ENCODE data around the gene PLXDC2.

PLXDC2 gene

DNA sequence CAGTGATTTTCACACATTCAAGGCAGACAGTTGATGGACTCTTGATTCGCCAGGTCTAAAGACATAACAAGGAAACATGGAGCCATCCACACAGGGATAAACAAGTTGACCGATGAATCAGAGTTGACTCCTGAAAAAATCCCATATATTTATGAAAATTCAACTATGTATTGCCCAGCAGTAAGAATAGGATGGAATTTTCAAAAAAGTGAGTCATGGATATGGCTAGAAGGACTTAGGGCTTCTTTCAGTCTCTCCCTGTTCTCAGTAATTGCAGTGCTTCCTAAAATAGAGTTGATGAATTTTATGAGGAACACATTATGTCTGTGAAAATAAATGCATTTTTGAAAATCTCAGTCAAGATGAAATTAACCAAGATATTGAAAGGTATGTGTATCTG lies 301.2 kb downstream of the PLXDC2 start:
- Mint-ChIP-seq H3K9me3 (peaks cover 10% of the 10 kb centered on the region), H3K36me3 (ENCODE audit: low read depth) (peaks cover 27% of the 10 kb centered on the region), H3K4me1 (no peaks in the 10 kb centered on the region), H3K27me3 (ENCODE audit: low read depth, poor library complexity) (peaks cover 17% of the 10 kb centered on the region), H3K4me3 (no peak overlapping the region), H3K27ac (no peak overlapping the region)
- no peak for DNase-seq
- TF ChIP-seq, protein P1, sequence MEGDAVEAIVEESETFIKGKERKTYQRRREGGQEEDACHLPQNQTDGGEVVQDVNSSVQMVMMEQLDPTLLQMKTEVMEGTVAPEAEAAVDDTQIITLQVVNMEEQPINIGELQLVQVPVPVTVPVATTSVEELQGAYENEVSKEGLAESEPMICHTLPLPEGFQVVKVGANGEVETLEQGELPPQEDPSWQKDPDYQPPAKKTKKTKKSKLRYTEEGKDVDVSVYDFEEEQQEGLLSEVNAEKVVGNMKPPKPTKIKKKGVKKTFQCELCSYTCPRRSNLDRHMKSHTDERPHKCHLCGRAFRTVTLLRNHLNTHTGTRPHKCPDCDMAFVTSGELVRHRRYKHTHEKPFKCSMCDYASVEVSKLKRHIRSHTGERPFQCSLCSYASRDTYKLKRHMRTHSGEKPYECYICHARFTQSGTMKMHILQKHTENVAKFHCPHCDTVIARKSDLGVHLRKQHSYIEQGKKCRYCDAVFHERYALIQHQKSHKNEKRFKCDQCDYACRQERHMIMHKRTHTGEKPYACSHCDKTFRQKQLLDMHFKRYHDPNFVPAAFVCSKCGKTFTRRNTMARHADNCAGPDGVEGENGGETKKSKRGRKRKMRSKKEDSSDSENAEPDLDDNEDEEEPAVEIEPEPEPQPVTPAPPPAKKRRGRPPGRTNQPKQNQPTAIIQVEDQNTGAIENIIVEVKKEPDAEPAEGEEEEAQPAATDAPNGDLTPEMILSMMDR (IDR thresholded peaks at IDR 0.05), result no peak

DNA sequence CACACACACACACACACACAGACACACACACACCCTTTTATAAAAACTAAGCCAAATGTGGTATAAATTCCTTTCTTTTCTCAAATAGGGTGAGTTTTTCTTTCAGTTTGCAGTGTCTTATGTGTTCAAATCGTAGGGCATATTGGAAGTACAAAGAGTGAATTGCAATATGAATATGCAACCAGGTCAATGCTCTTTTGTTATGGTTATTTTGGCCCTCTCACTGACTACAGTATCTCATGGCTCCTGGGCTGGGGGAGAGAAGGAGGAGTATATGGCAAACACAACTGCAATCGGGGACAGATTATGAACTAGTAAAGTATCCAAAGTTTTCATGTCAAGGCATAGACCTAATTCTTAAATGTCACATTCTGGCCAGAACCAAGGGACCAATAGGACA lies 301.9 kb downstream of the PLXDC2 start:
- TF ChIP-seq, protein P1 (IDR thresholded peaks at IDR 0.05), result no peak
- no peak for DNase-seq
- no peak overlapping the region for H3K4me3 Mint-ChIP-seq
- H3K4me1 Mint-ChIP-seq, result no peaks in the 10 kb centered on the region
- H3K36me3 Mint-ChIP-seq (ENCODE audit: low read depth), result peaks cover 30% of the 10 kb centered on the region
- H3K27ac Mint-ChIP-seq, result no peak overlapping the region
- H3K9me3 Mint-ChIP-seq, result peaks cover 13% of the 10 kb centered on the region
- H3K27me3 Mint-ChIP-seq (ENCODE audit: low read depth, poor library complexity), result peaks cover 17% of the 10 kb centered on the region

GRCh38 chr10:20128811-20129210 lies 312.6 kb downstream of the PLXDC2 start:
- H3K27me3 Mint-ChIP-seq (ENCODE audit: low read depth, poor library complexity), result no peaks in the 10 kb centered on the region
- no peaks in the 10 kb centered on the region for H3K4me1 Mint-ChIP-seq
- no peak overlapping the region for H3K27ac Mint-ChIP-seq
- TF ChIP-seq, protein P1 (IDR thresholded peaks at IDR 0.05), result no peak
- DNase-seq, result no peak
- H3K9me3 Mint-ChIP-seq, result peaks cover 55% of the 10 kb centered on the region
- H3K36me3 Mint-ChIP-seq (ENCODE audit: low read depth), result peaks cover 66% of the 10 kb centered on the region
- H3K4me3 Mint-ChIP-seq, result no peak overlapping the region

GRCh38 chr10:20132816-20133215 lies 316.6 kb downstream of the PLXDC2 start:
- TF ChIP-seq, protein P1 (IDR thresholded peaks at IDR 0.05), result no peak
- Mint-ChIP-seq H3K4me1 (no peaks in the 10 kb centered on the region), H3K27me3 (ENCODE audit: low read depth, poor library complexity) (no peaks in the 10 kb centered on the region), H3K27ac (no peak overlapping the region), H3K9me3 (peaks cover 53% of the 10 kb centered on the region), H3K4me3 (no peak overlapping the region), H3K36me3 (ENCODE audit: low read depth) (peaks cover 66% of the 10 kb centered on the region)
- DNase-seq, result no peak

DNA sequence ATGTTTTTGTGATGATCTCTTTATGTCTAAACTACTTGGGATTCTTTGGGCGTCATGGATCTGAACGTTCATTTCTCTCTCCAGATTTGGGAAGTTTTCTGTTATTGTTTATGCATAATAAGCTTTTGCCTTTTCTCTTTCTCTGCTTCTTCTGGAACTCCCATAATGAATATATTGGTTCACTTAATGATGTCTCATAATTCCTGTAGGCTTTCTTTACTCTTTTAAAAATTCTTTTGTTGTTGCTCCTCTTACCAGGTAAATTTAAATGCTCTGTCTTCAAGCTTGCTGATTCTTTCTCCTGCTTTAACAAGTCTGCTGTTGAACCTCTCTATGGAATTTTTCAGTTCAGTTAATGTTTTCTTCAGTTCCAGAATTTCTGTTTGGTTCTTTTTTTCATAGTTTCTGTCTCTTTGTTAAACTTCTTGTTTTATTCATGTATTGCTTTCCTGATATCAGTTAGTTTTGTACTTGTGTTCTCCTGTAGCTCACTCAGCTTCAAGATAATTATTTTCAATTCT lies 317.5 kb downstream of the PLXDC2 start:
- TF ChIP-seq, protein P1 (IDR thresholded peaks at IDR 0.05), result no peak
- no peak overlapping the region for H3K4me3 Mint-ChIP-seq
- no peak overlapping the region for H3K27ac Mint-ChIP-seq
- peaks cover 52% of the 10 kb centered on the region for H3K9me3 Mint-ChIP-seq
- H3K36me3 Mint-ChIP-seq (ENCODE audit: low read depth), result peaks cover 59% of the 10 kb centered on the region
- DNase-seq, result no peak
- H3K27me3 Mint-ChIP-seq (ENCODE audit: low read depth, poor library complexity), result peaks cover 2% of the 10 kb centered on the region
- no peaks in the 10 kb centered on the region for H3K4me1 Mint-ChIP-seq

- Mint-ChIP-seq H3K27me3 (ENCODE audit: low read depth, poor library complexity) (peaks cover 6% of the 10 kb centered on the region), H3K4me3 (no peak overlapping the region), H3K27ac (no peak overlapping the region), H3K36me3 (ENCODE audit: low read depth) (no peaks in the 10 kb centered on the region), H3K4me1 (peaks cover 1% of the 10 kb centered on the region), H3K9me3 (peaks cover 8% of the 10 kb centered on the region)
- TF ChIP-seq, protein P1 (IDR thresholded peaks at IDR 0.05), result no peak
- DNase-seq, result no peak
Measured at GRCh38 chr10:20142311-20142710, 326.1 kb downstream of the PLXDC2 start.
